Stimulated activated CD4-positive, alpha-beta T cell treated with anti-CD3 and anti-CD28 coated beads, Interleukin-15, amount 100 ng/mL, for 1 hour (primary cell): ENCODE data around the gene RYR3.

Source experiments
- DNase-seq, 2 donors: peaks; one replicate each; pipeline ENCODE4 v3.0.0-alpha.2; 2020; ENCODE audit warnings: low read depth in 1 of 2, low spot score in 1 of 2

Gene RYR3

GRCh38 chr15:33503681-33504080, 192.9 kb downstream of the RYR3 start:
- no peak for DNase-seq

GRCh38 chr15:33506781-33507296, 196.1 kb downstream of the RYR3 start:
- DNase-seq, result no peak

- no peak for DNase-seq
These were observed 197.9 kb downstream of the RYR3 start for GRCh38 chr15:33508703-33509102.

- DNase-seq, result no peak
These were observed 204.4 kb downstream of the RYR3 start for GRCh38 chr15:33515121-33515520.

- DNase-seq, result no peak
These were observed 205.8 kb downstream of the RYR3 start for GRCh38 chr15:33516563-33516962.

GRCh38 chr15:33517944-33518343, 207.2 kb downstream of the RYR3 start:
- DNase-seq, result no peak

- no peak for DNase-seq
These were observed 207.7 kb downstream of the RYR3 start for GRCh38 chr15:33518421-33518820.

- DNase-seq, result no peak
These were observed 213.5 kb downstream of the RYR3 start for GRCh38 chr15:33524274-33524673.

GRCh38 chr15:33526532-33526931, 215.8 kb downstream of the RYR3 start:
- no peak for DNase-seq

- no peak for DNase-seq
These were observed 222.4 kb downstream of the RYR3 start for GRCh38 chr15:33533197-33533596.

GRCh38 chr15:33534642-33535041, 223.9 kb downstream of the RYR3 start:
- no peak for DNase-seq

- DNase-seq, result no peak
These were observed 224.4 kb downstream of the RYR3 start for GRCh38 chr15:33535135-33535534.

GRCh38 chr15:33539825-33540573, 229.2 kb downstream of the RYR3 start:
- no peak for DNase-seq

- no peak for DNase-seq
These were observed 233.2 kb downstream of the RYR3 start for GRCh38 chr15:33543957-33544356.

GRCh38 chr15:33545866-33546265, 235.1 kb downstream of the RYR3 start:
- DNase-seq, result no peak

GRCh38 chr15:33547876-33548275, 237.1 kb downstream of the RYR3 start:
- DNase-seq, result no peak

- no peak for DNase-seq
These were observed 241.1 kb downstream of the RYR3 start for GRCh38 chr15:33551860-33552259.

- DNase-seq, result no peak
These were observed 242.4 kb downstream of the RYR3 start for GRCh38 chr15:33553157-33553556.

GRCh38 chr15:33559207-33559890, 248.6 kb downstream of the RYR3 start:
- no peak for DNase-seq

GRCh38 chr15:33561407-33561806, 250.6 kb downstream of the RYR3 start:
- no peak for DNase-seq

GRCh38 chr15:33561967-33562366, 251.2 kb downstream of the RYR3 start:
- no peak for DNase-seq

- no peak for DNase-seq
These were observed 254.3 kb downstream of the RYR3 start for GRCh38 chr15:33565094-33565493.

GRCh38 chr15:33567652-33568051, 256.9 kb downstream of the RYR3 start:
- DNase-seq, result no peak
